ENCODE results near the gene CDK13.

Gene CDK13

DNA sequence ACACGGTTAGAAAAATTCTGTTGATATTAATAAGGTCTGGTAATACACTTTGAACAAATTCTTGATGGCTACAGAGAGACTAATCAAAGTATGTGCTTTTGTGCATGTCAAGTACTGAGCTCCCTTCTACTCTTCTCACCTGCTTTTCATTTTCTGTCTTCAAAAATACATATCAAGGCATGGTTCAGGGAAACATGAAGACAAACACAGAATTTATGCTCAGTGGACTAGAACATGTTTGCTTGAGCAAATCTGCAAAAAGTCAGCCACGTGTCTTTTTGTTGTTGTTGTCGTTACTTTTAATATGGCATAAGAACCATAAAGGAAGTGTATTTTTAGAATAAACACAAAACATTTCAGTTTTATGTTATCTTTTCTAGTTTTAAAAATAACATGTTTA, 21.9 kb downstream of the CDK13 start:
- H3K4me3 ChIP-seq (ENCODE audit: low read depth, low read length) = no peak overlapping the region
- TF ChIP-seq, protein P1, sequence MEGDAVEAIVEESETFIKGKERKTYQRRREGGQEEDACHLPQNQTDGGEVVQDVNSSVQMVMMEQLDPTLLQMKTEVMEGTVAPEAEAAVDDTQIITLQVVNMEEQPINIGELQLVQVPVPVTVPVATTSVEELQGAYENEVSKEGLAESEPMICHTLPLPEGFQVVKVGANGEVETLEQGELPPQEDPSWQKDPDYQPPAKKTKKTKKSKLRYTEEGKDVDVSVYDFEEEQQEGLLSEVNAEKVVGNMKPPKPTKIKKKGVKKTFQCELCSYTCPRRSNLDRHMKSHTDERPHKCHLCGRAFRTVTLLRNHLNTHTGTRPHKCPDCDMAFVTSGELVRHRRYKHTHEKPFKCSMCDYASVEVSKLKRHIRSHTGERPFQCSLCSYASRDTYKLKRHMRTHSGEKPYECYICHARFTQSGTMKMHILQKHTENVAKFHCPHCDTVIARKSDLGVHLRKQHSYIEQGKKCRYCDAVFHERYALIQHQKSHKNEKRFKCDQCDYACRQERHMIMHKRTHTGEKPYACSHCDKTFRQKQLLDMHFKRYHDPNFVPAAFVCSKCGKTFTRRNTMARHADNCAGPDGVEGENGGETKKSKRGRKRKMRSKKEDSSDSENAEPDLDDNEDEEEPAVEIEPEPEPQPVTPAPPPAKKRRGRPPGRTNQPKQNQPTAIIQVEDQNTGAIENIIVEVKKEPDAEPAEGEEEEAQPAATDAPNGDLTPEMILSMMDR (IDR thresholded peaks at IDR 0.05; ENCODE audit: low read depth, low read length, missing control alignments) = no peak
- DNase-seq (ENCODE audit: low read depth) = no peak
- in situ Hi-C loops (cut with HindIII; ENCODE audit: low sequenced_read_pairs) = no loop called here

DNA sequence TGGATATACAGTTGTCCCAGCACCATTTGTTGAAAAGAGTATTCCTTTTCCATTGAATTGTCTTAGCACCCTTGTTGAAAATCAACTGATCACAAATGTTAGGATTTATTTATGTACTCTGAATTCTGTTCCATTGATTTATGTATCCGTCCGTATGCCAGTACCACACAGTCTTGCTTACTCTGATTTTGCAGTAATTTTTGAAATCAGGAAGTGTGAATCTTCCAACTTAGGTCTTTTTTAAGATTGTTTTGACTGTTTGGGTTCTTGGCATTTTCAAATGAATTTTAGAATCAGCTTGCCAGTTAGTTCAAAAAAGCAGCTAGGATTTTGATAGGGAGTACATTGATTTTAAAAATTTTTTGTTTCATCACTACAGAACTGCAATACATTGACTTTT, 23.7 kb downstream of the CDK13 start:
- in situ Hi-C loops (cut with HindIII; ENCODE audit: low sequenced_read_pairs) = no loop called here
- TF ChIP-seq, protein P1 (IDR thresholded peaks at IDR 0.05; ENCODE audit: low read depth, low read length, missing control alignments) = no peak
- no peak for DNase-seq (ENCODE audit: low read depth)
- H3K4me3 ChIP-seq (ENCODE audit: low read depth, low read length) = no peak overlapping the region

DNA sequence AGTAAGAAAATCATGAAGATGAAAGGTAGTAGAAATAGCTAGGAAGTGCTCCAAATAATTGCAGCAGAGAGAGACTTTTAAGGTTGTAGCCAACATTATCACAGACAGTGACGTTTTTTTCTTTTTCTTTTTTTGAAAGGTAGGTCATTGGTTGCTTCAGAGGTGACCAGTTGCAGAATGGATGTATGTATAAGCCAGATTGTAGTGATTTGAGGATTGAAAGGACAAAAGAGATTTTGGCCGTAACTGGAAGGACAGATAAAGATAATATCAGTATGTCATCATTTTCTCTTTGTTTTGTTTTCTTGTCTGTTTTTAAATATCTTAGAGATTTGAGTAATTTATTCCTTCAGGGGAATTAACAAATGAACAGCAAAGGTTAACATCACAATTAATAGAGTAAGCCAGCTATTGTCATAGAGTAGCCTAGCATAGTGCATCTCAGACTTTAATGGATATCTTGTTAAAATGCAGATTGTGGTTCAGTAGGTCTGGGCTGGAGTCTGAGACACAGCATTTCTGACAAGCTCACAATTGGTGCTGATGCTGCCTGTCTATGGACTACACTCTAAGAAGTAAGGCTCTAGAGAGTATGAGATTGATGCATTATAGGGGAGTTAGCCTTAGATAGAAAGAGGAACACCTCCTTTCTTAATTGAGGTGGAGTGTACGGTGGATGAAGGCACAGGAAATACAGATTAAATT, 28.3 kb downstream of the CDK13 start:
- DNase-seq (ENCODE audit: low read depth) = no peak
- no peak overlapping the region for H3K4me3 ChIP-seq (ENCODE audit: low read depth, low read length)
- TF ChIP-seq, protein P1 (IDR thresholded peaks at IDR 0.05; ENCODE audit: low read depth, low read length, missing control alignments) = no peak
- in situ Hi-C loops (cut with HindIII; ENCODE audit: low sequenced_read_pairs) = no loop called here

DNA sequence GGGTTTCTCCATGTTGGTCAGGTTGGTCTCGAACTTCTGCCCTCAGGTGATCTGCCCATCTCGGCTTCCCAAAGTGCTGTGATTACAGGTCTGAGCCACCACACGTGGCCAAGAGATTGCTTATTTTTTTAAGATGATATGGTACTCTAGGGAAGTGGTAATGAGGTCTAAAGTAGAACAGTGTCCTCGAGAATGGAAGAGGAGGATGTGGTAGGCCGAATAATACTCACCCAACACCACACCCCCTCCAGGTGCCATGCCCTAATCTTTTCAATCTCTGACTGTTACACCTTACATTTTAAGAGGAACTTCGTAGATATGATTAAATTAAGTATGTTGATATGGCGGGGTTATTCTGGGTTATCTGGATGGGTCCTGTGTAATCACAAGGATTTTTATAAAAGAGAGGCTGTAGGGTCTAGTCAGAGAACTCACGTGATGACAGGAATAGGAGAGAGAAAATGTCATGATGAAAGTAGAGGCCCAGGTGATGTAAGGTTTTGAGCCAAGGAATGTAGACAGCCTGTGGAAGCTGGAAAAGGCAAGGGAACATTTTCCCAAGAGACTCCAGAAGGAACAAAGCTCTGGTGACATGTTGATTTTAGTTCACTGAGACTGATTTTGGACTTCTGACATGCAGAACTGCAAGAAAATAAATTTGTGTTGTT, 29.5 kb downstream of the CDK13 start:
- no peak overlapping the region for H3K4me3 ChIP-seq (ENCODE audit: low read depth, low read length)
- TF ChIP-seq, protein P1 (IDR thresholded peaks at IDR 0.05; ENCODE audit: low read depth, low read length, missing control alignments) = no peak
- no peak for DNase-seq (ENCODE audit: low read depth)
- in situ Hi-C loops (cut with HindIII; ENCODE audit: low sequenced_read_pairs) = no loop called here

DNA sequence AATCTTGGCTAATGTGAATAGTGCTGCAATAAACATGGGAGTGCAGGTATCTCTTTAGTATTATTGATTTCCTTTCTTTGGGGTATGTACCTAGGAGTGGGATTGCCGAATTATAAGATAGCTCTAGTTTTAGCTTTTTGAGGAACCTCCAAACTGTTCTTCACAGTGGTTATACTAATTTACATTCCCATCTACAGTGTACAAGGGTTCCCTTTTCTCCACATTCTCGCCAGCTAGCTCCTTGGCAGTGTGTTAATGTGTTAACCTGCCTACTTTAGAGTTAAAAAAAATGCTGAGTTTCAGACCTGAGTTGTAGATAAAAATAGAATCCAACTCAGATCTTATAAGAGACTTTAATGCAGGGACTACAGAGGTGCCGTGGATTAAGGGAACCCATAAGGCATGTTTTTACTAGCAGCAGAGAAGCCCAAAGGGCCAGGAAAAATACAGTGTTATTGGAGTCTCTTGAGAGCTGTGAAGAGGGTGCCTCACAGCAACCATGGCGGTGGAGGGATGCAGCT, 35.4 kb downstream of the CDK13 start:
- TF ChIP-seq, protein P1 (IDR thresholded peaks at IDR 0.05; ENCODE audit: low read depth, low read length, missing control alignments) = no peak
- no peak for DNase-seq (ENCODE audit: low read depth)
- in situ Hi-C loops (cut with HindIII; ENCODE audit: low sequenced_read_pairs) = no loop called here
- H3K4me3 ChIP-seq (ENCODE audit: low read depth, low read length) = no peak overlapping the region

DNA sequence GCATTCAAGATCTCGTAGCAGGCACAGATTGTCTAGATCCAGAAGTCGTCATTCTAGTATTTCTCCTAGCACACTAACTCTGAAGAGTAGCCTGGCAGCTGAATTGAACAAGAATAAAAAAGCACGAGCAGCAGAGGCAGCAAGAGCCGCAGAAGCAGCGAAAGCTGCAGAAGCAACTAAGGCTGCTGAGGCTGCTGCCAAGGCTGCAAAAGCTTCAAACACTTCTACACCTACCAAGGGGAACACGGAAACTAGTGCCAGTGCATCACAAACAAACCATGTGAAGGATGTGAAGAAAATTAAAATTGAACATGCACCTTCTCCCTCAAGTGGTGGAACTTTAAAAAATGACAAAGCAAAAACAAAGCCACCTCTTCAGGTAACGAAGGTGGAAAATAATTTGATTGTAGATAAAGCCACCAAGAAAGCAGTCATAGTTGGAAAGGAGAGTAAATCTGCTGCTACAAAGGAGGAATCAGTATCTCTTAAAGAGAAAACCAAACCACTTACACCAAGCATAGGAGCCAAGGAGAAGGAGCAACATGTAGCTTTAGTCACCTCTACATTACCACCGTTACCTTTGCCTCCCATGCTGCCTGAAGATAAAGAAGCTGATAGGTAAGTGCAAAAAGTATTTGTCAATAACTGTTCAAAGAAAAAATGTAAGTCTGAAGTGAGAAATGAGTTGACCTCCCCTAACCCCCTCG, 37.7 kb downstream of the CDK13 start:
- no peak overlapping the region for H3K4me3 ChIP-seq (ENCODE audit: low read depth, low read length)
- no peak for DNase-seq (ENCODE audit: low read depth)
- in situ Hi-C loops (cut with HindIII; ENCODE audit: low sequenced_read_pairs) = no loop called here
- TF ChIP-seq, protein P1 (IDR thresholded peaks at IDR 0.05; ENCODE audit: low read depth, low read length, missing control alignments) = no peak

Measured in astrocyte of the cerebellum (primary cell).